ENCODE data around the gene TMEM190.

DNA sequence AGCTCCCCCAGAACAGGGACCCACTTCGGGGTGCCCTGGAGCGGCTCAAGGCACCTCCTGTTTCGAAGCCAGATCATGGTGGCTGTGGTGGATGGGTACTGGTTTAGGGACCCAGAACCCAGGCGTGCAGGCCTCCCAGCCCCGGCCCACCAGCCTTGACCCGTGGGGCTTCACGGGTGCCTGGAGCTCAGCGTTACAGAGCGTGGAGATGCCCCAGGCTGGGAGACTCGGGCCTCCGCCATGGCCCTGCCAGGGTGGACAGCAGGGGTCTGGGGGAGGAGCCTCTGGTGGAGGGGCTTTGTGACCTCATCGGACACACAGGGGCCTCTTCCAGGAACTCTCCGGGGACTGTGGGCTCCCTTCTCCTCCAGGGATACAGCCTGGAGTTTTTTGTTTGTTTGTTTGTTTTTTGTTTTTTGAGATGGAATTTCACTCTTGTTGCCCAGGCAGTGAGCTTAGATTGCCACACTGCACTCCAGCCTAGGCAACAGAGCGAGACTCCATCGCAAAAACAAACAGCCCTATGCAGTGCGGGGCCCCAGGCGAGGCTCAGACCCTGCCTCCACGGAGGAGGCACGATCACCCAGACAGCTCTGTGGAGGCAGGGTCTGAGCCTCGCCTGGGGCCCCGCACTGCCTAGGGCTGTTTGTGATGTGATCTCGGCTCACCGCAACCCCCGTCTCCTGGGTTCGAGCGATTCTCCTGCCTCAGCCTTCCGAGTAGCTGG is 13.5 kb upstream of the TMEM190 start, which contains the start of gene GARIN5B:
- TF ChIP-seq, protein P1, sequence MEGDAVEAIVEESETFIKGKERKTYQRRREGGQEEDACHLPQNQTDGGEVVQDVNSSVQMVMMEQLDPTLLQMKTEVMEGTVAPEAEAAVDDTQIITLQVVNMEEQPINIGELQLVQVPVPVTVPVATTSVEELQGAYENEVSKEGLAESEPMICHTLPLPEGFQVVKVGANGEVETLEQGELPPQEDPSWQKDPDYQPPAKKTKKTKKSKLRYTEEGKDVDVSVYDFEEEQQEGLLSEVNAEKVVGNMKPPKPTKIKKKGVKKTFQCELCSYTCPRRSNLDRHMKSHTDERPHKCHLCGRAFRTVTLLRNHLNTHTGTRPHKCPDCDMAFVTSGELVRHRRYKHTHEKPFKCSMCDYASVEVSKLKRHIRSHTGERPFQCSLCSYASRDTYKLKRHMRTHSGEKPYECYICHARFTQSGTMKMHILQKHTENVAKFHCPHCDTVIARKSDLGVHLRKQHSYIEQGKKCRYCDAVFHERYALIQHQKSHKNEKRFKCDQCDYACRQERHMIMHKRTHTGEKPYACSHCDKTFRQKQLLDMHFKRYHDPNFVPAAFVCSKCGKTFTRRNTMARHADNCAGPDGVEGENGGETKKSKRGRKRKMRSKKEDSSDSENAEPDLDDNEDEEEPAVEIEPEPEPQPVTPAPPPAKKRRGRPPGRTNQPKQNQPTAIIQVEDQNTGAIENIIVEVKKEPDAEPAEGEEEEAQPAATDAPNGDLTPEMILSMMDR (IDR thresholded peaks at IDR 0.05): no peak
- TF ChIP-seq POLR2AphosphoS5 (IDR thresholded peaks at IDR 0.05; ENCODE audit: low read depth, low read length) (no peak), TCF7L2 (IDR thresholded peaks at IDR 0.05; ENCODE audit: low read depth, low read length) (no peak), SIN3A (IDR thresholded peaks at IDR 0.05; ENCODE audit: borderline replicate concordance, insufficient read depth, low read depth, low read length) (no peak)
- TF ChIP-seq, protein P2, sequence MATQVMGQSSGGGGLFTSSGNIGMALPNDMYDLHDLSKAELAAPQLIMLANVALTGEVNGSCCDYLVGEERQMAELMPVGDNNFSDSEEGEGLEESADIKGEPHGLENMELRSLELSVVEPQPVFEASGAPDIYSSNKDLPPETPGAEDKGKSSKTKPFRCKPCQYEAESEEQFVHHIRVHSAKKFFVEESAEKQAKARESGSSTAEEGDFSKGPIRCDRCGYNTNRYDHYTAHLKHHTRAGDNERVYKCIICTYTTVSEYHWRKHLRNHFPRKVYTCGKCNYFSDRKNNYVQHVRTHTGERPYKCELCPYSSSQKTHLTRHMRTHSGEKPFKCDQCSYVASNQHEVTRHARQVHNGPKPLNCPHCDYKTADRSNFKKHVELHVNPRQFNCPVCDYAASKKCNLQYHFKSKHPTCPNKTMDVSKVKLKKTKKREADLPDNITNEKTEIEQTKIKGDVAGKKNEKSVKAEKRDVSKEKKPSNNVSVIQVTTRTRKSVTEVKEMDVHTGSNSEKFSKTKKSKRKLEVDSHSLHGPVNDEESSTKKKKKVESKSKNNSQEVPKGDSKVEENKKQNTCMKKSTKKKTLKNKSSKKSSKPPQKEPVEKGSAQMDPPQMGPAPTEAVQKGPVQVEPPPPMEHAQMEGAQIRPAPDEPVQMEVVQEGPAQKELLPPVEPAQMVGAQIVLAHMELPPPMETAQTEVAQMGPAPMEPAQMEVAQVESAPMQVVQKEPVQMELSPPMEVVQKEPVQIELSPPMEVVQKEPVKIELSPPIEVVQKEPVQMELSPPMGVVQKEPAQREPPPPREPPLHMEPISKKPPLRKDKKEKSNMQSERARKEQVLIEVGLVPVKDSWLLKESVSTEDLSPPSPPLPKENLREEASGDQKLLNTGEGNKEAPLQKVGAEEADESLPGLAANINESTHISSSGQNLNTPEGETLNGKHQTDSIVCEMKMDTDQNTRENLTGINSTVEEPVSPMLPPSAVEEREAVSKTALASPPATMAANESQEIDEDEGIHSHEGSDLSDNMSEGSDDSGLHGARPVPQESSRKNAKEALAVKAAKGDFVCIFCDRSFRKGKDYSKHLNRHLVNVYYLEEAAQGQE (IDR thresholded peaks at IDR 0.05; ENCODE audit: insufficient read depth in 1 of 2, low read depth in 2 of 2, low read length in 1 of 2): no peak
